H1 (cell line): Measurements from ENCODE around the gene CACNA2D3. TPM values are rescaled to one million over a fixed set of nuclear protein-coding genes. Genes with fewer than 3 reads are reported as not detected.

Experiments
- NRF1 ChIP-seq: IDR thresholded peaks from 2 replicates; pipeline ENCODE4 v1.6.1; 2011; ENCODE audit warnings: mild to moderate bottlenecking, low read depth, low read length, improper control_type of control experiment
- polyA plus RNA-seq, 7 experiments: library from polyadenylated mRNA; depleted of rRNA in 3 of 7; stranded (reverse) in 5 of 7; unstranded in 2 of 7; fragments of >200 nt in 5 of 7; fragments of 200-250 nt in 2 of 7; gene quantifications; 1 replicate in 5 of 7; 2 replicates in 1 of 7; 4 replicates in 1 of 7; pipeline versions ENCODE4 v1.2.1 to v1.2.3, GENCODE V29; 2011 to 2013; ENCODE audit warnings: missing spikeins in 2 of 7, mixed read lengths in 2 of 7
- total RNA-seq: library from RNA; stranded (reverse); fragmentation: NEBNext Ultra II Directional; extraction: Animal tissue kit (Norgen Biotek cat#: 25700); gene quantifications from 2 replicates; pipeline ENCODE4 v1.2.1, GENCODE V29; 2021

CACNA2D3 gene
- total and polyA plus RNA-seq, 2 of the 8 experiments (the other 6 are each of a cell fraction or from before 2014, with no cell fraction given) = 1.5 to 1.8 TPM

DNA sequence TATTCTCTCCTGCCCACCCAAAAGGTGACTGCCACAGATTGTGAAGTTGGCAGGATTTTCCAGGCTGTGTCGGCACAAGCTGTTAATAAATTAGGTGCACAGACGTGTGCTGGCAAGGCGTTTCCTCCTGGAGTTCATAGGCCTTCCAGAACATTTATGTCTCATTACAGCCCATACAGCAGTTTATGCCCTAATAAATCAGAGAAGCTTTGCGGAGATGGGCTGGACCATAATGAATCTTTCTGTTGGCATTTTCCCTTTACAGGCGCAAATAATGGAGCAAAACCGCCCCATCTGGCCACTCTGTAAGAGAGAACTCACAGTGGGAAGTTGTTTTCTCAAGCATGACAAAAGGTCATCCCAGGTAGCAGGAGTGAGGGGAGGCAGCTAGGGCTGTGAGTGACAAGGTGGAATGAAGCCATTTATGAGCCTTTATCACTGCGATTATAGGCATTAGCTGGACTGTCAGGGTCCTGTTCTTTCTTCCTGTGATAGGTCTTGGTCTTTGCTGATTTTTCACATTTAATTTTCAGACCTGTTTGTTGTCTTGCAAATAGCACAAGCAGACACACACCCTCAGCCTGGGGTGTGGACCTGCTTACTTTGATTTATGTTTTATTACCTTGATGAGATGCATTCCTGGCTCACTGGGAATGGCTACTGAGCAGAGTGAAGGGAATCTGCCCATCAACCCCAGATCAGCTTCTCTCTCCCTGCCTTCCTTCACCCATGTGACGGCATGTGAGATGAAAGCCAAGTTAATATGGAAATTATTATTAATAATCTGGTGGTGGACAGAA is 548.0 kb downstream of the CACNA2D3 start (continued):
- TF ChIP-seq NRF1 = no peak
- TF ChIP-seq, all 59 proteins: peak for 2
